Lung (tissue), 12 donors: Measurements from ENCODE around the gene PTPRD. TPM values are rescaled to one million over a fixed set of nuclear protein-coding genes. Genes with fewer than 3 reads are reported as not detected.

Source experiments
- ATAC-seq: fragments of 200-7000 bp; cut with Tn5 transposase; one replicate; pipeline ENCODE4 v1.9.1; 2020; ENCODE audit warnings: moderate number of reproducible peaks; ENCODE audit not compliant: insufficient read depth, low FRiP score
- DNase-seq, 3 donors: peaks; one replicate each; pipeline ENCODE4 v3.0.0-alpha.2; 2013 to 2017
- H3K27ac ChIP-seq, 2 donors: one replicate each; pipeline ENCODE4 v1.5.1; 2013; ENCODE audit warnings: mild to moderate bottlenecking in 2 of 2, moderate library complexity in 2 of 2, control low read depth in 1 of 2, inconsistent platforms in 1 of 2, low read depth in 1 of 2, low read length in 1 of 2
- H3K27me3 ChIP-seq, 3 donors: one replicate each; pipeline ENCODE4 v1.5.1; 2013; ENCODE audit warnings: low read length in 2 of 3; ENCODE audit not compliant: control insufficient read depth in 3 of 3, insufficient read depth in 3 of 3
- H3K36me3 ChIP-seq, 4 donors: one replicate each; pipeline ENCODE4 v1.5.1; 2013; ENCODE audit warnings: low read length in 4 of 4, mild to moderate bottlenecking in 1 of 4, moderate library complexity in 1 of 4; ENCODE audit not compliant: control insufficient read depth in 4 of 4, insufficient read depth in 4 of 4
- H3K4me1 ChIP-seq, 5 donors: one replicate each; pipeline ENCODE4 v1.5.1; 2013; ENCODE audit warnings: low read length in 5 of 5, mild to moderate bottlenecking in 2 of 5, moderate library complexity in 1 of 5; ENCODE audit not compliant: control insufficient read depth in 5 of 5, insufficient read depth in 5 of 5
- H3K4me3 ChIP-seq: one replicate; pipeline ENCODE4 v1.5.1; 2013; ENCODE audit warnings: mild to moderate bottlenecking, control low read depth, moderate library complexity
- H3K9ac ChIP-seq, 2 donors: one replicate each; pipeline ENCODE4 v1.5.1; 2013; ENCODE audit warnings: low read length in 2 of 2, control low read depth in 1 of 2; ENCODE audit not compliant: insufficient read depth in 1 of 2
- H3K9me3 ChIP-seq, 4 donors: one replicate each; pipeline ENCODE4 v1.5.1; 2013; ENCODE audit warnings: low read length in 3 of 4, mild to moderate bottlenecking in 1 of 4, moderate library complexity in 1 of 4; ENCODE audit not compliant: control insufficient read depth in 4 of 4, insufficient read depth in 3 of 4
- CTCF ChIP-seq: IDR thresholded peaks from 2 replicates; pipeline ENCODE4 v1.5.1; 2012; ENCODE audit warnings: mild to moderate bottlenecking; ENCODE audit errors: control extremely low read depth, extremely low read depth
- WGBS, 2 donors: extraction: QIAGEN DNeasy Blood & Tissue Kit; methylation state at CpG; one replicate each; pipeline ENCODE4 v1.1.7; 2013; 5-methylcytosine and 5-hydroxymethylcytosine counted together
- polyA plus RNA-seq, 2 donors: library from polyadenylated mRNA; stranded (reverse); fragments of 200-250 nt; gene quantifications; one replicate each; pipeline ENCODE4 v1.2.1, GENCODE V29; 2013
- total RNA-seq, 2 donors: library from RNA; depleted of rRNA in 1 of 2; stranded (reverse); fragments of >200 nt in 1 of 2; gene quantifications; one replicate each; pipeline ENCODE4 v1.2.1, GENCODE V29; 2014 to 2021
- donor health status: control.
- donor health status: control.
- donor health status: Bipolar disorder and iron deficiency.
- donor health status: healthy.
- donor health status: DM: yes; HTN: yes; CAD: no.

PTPRD gene
- total and polyA plus RNA-seq, 4 donors, result 1.9 to 145 (median 13.7) TPM

GRCh38 chr9:9901624-9902023, 711.2 kb downstream of the PTPRD start:
- Histone ChIP-seq H3K36me3 (no peaks in the 10 kb centered on the region), H3K27me3 (no peaks in the 10 kb centered on the region), H3K9ac (no peak overlapping the region), H3K27ac (no peak overlapping the region), H3K9me3 (no peaks in the 10 kb centered on the region), H3K4me3 (no peak overlapping the region), H3K4me1 (no peaks in the 10 kb centered on the region)
- 56 to 68% methylated on average over 4 of the region's 4 CpGs for WGBS, 2 donors
- DNase-seq (no peak), ATAC-seq (no peak)
- TF ChIP-seq CTCF, result no peak

- Histone ChIP-seq H3K27me3 (no peaks in the 10 kb centered on the region), H3K4me3 (no peak overlapping the region), H3K27ac (no peak overlapping the region), H3K4me1 (no peaks in the 10 kb centered on the region), H3K9ac (no peak overlapping the region), H3K36me3 (no peaks in the 10 kb centered on the region), H3K9me3 (peaks cover 0 to 3% (median 0%) of the 10 kb centered on the region in 4 donors)
- ATAC-seq (no peak), DNase-seq (no peak)
- no peak for TF ChIP-seq CTCF
- WGBS, 2 donors, result 53 to 58% methylated on average over 1 of the region's 1 CpG
Measured at GRCh38 chr9:9893837-9894236, 719.0 kb downstream of the PTPRD start.

GRCh38 chr9:9892217-9892616, 720.6 kb downstream of the PTPRD start:
- 91 to 92% methylated on average over 3 of the region's 3 CpGs for WGBS, 2 donors
- no peaks in the 10 kb centered on the region for H3K36me3 ChIP-seq
- H3K4me3 ChIP-seq, result no peak overlapping the region
- no peak overlapping the region for H3K27ac ChIP-seq
- no peaks in the 10 kb centered on the region for H3K27me3 ChIP-seq
- no peak for TF ChIP-seq CTCF
- no peak overlapping the region for H3K9ac ChIP-seq
- H3K4me1 ChIP-seq, result no peaks in the 10 kb centered on the region
- peaks cover 0 to 5% (median 0%) of the 10 kb centered on the region in 4 donors for H3K9me3 ChIP-seq
- ATAC-seq (no peak), DNase-seq (no peak)

GRCh38 chr9:9881692-9882091, 731.1 kb downstream of the PTPRD start:
- no peaks in the 10 kb centered on the region for H3K36me3 ChIP-seq
- 98 to 99% methylated on average over 2 of the region's 2 CpGs for WGBS, 2 donors

More at GRCh38 chr9:9881692-9882091, 731.1 kb downstream of the PTPRD start:
- Histone ChIP-seq H3K4me1 (no peaks in the 10 kb centered on the region), H3K4me3 (no peak overlapping the region), H3K27me3 (no peaks in the 10 kb centered on the region), H3K27ac (no peak overlapping the region), H3K9ac (no peak overlapping the region), H3K9me3 (no peaks in the 10 kb centered on the region)
- DNase-seq (no peak), ATAC-seq (no peak)
- TF ChIP-seq CTCF, result no peak
